ENCODE measurements around the gene DHX16.
"Not testable (repeated sequence)": the region's sequence is repeated elsewhere in the genome, so short reads cannot be mapped to it uniquely, and the experiment has no call there.

Gene DHX16

GRCh38 chr6:30664994-30665767 lies 7.6 kb downstream of the DHX16 start:
- no peak for TF ChIP-seq CTCF (IDR thresholded peaks at IDR 0.05; ENCODE audit: low read depth, low read length)
- no peak for DNase-seq (ENCODE audit: extremely low read depth, low read depth)

GRCh38 chr6:30657922-30658321 lies 14.9 kb downstream of the DHX16 start:
- DNase-seq (ENCODE audit: extremely low read depth, low read depth): not testable (repeated sequence)

GRCh38 chr6:30657454-30657853 lies 15.4 kb downstream of the DHX16 start:
- no peak for TF ChIP-seq CTCF (IDR thresholded peaks at IDR 0.05; ENCODE audit: low read depth, low read length)
- no peak for DNase-seq (ENCODE audit: extremely low read depth, low read depth)

GRCh38 chr6:30656513-30656912 lies 16.3 kb downstream of the DHX16 start:
- no peak for DNase-seq (ENCODE audit: extremely low read depth, low read depth)
- no peak for TF ChIP-seq CTCF (IDR thresholded peaks at IDR 0.05; ENCODE audit: low read depth, low read length)

- TF ChIP-seq CTCF (IDR thresholded peaks at IDR 0.05; ENCODE audit: low read depth, low read length): no peak
- no peak for DNase-seq (ENCODE audit: extremely low read depth, low read depth)
Measured at GRCh38 chr6:30655743-30656094, 17.1 kb downstream of the DHX16 start.

GRCh38 chr6:30654798-30655742 lies 17.7 kb downstream of the DHX16 start:
- no peak for TF ChIP-seq CTCF (IDR thresholded peaks at IDR 0.05; ENCODE audit: low read depth, low read length)
- no peak for DNase-seq (ENCODE audit: extremely low read depth, low read depth)

GRCh38 chr6:30651143-30651542 lies 21.7 kb downstream of the DHX16 start:
- TF ChIP-seq CTCF (IDR thresholded peaks at IDR 0.05; ENCODE audit: low read depth, low read length): no peak

More at GRCh38 chr6:30651143-30651542, 21.7 kb downstream of the DHX16 start:
- DNase-seq (ENCODE audit: extremely low read depth, low read depth): no peak

Measured in AG09319 (cell line).